Midbrain (tissue), 1 donor: ENCODE results near the gene PCNT.
"Not testable (repeated sequence)": the region's sequence is repeated elsewhere in the genome, so short reads cannot be mapped to it uniquely, and the experiment has no call there.

Experiments
- DNase-seq: peaks from one replicate; lab custom pipeline; 2025; lab: John Stamatoyannopoulos, UW

The PCNT gene

DNA sequence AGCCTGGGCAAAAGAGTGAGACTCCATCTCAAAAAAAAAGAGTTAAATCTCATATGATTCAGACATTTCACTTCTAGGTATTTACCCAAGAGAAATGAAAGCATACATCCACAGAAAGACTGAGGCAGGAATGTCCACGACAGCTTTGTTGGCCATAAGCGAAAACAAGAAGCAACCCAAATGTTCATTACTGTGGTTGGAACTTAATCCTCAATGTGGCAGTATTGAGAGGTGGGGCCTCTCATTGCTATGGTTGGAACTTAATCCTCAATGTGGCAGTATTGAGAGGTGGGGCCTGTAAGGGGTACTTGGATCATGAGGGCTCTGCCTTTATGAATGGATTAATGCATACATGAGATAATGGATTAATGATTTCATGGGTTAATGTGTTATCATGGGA lies 15.5 kb upstream of the PCNT start:
- DNase-seq: no peak

GRCh38 chr21:46310260-46310659 lies 13.7 kb upstream of the PCNT start:
- not testable (repeated sequence) for DNase-seq

DNA sequence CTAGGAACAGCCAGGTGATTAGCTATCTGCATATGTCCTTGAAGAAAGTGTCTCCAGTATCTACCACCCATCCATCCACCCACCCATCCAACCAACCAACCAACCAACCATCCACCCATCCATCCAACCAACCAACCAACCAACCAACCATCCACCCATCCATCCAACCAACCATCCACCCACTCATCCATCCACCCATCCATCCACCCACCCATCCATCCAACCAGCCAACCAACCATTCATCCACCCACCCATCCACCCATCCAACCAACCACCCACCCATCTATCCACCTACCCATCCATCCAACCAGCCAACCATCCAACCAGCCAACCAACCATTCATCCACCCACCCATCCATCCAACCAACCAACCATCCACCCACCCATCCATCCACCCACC lies 12.4 kb upstream of the PCNT start:
- DNase-seq: no peak

GRCh38 chr21:46312949-46313348 lies 11.0 kb upstream of the PCNT start:
- DNase-seq: no peak

GRCh38 chr21:46314441-46315020 lies 9.4 kb upstream of the PCNT start:
- DNase-seq: no peak

DNA sequence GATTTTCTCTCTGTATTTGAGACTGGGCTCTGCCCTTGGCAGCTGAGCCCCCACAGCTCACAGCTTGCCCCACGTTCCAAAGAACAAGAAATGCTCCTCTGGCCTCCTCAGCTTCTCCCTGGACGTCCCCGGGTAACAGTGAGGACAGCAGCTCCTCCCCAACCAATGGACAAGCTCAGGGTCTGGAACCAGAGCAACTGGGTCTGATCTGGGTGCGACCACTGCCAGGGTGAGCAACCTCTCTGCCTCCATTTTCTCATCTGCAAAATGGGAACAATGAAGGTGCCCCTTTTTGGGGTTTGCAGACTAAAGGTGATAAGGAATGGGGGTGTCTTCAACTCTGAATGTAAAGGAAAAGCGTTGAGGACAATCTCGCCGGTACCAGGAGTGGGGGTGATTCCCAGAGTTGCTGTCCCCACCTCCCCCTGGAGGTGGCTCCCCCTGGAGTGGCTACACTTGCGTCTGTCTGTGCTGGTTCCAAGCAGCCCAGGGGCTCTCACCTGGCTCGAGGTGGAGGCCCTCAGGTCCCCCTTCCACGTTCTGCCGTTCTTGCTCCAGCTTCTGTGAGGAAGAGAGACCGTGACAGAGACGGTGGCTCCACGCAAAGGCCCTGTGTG lies 7.1 kb upstream of the PCNT start:
- no peak for DNase-seq

DNA sequence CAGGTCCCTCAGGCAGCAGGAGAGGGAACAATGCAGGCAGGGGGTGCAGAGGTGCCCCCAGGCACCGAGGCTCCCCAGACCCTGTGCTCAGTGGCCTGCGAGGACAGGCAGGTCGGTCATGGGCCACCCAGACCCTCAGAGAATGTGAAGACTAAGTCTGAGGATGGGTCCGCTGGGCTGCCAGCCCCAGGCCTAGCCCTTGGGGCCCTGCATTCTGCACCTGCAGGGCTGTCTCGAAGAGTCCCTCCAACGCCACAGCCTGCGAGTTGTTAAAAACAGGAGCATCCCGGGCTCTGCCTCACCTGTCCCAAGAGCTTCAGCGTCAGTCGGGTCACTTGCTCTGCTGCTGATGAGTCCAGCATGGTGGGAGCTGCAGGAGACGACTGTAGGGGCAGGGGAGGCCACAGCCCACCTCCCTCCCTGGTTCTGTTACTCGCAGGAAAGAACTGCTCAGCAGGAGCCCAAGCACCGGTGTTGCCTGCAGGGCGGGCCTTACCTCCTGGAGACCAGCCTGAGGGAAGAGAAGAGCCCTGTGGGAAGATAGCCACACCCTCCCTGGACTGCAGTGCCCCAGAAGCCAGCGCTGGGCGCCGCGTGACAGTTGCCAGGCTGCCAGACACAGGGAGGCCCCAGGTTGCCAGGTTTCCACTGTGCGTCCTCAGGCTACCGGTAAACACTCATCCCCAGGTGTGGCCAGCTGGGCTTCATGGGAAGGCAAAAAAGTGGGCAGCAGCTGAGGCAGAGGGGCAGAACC lies 6.1 kb upstream of the PCNT start:
- no peak for DNase-seq

DNA sequence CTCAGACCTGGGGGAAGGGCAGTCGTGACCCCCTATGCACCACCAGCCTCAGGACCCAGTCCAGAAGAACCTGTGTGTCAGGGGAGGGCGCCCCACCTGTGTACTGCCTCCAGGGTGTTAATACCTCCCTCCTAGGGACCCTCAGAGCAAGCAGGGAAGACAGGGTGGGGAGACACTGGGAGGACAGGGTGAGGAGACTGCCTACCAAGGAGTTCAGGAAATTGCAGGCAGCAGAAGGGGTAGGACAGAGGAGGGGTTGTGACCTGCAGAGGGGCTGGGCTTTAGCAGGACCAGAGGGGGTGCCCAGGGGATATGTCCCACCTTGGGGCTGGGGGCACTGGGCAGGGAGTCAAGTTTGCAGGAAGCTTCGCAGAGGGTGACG lies 5.5 kb upstream of the PCNT start:
- no peak for DNase-seq

- no peak for DNase-seq
Observed at GRCh38 chr21:46319186-46319585, 4.8 kb upstream of the PCNT start.

DNA sequence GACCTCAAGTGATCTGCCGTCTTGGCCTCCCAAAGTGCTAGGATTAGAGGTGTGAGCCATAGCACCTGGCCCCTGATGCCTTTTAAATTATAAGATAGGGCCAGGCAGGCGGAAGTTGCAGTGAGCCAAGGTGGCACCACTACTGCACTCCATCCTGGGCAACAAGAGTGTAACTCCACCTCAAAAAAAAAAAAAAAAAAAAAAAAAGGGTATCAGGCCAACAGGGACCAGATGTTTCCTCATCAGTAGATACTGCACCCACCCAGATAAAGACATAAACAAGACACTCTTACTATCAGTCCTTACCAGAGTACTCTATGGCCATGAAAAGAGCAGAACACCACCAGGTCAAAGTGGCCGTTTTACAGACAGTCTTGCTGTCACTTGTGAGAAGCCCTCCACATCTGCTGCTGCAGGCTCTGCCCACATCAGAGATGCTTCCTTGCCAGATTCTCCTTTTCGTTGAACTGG lies 3.6 kb upstream of the PCNT start:
- DNase-seq: no peak

DNA sequence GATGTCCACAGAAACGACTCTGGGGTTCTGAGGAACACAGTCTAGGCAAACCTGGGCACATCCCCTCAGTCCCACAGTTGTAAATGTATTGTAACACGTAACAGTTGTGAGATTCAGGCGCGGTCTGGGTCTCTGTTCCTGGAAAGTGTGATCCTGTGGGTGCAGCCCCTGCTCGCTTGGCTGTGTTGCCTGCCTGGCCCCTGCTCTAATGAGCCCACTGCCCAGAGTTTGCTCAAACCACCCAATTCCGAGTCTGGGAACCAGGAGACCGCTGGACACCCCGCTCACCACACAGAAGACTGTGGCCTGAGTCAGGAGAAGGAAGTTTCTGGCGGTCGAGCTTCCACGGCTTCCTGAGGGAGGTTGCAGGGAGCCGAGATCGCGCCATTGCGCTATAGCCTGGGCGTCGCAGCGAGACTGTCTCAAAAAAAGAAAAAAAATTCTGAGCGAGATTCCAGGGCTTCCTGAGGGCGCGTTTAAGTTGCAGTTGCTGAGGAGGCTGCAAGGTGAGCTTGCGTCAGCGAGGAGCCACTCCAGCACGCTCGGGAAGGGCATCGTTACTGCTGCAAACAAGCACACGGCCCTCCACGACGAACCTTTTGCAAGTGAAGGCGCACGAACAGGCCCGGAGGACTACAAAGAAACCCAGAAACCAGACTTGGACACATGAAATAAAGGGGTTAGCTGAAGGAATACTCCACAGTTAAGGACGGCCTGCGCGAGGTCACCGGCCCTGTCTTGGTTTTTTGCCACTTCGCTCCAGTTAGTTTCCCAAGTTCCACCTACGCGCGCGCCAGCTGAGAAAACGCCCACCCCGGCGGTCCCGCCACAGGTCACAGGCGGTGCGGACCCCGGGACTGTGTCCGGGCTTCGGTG lies 1.4 kb upstream of the PCNT start:
- DNase-seq: no peak

DNA sequence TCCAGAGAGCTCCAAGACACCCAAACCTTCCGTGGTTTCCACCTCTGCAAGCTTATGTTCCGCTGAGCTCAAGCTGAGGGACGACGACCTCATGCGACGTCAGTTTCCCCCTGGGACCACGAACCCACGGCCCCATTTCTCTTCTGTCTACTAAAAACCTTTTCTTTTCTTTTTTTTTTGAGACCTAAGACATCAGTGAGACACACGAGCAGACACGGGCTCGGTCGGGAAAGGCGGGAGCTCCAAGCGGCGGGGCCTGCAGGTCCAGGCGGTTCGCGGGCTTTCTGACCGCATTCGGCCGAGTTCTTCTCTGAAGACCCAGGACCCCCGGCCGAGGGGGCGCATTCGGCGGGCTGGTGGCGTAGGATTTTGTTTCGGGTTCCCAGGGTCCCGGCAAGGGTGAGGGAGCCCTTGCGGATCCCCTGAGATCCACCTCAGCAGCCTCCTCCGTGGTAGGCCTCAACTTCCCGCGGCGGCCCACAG lies 688 bp upstream of the PCNT start:
- no peak for DNase-seq

GRCh38 chr21:46324390-46325072 lies 575 bp downstream of the PCNT start:
- DNase-seq: peak; percentile 89

GRCh38 chr21:46325073-46325912 lies 1.3 kb downstream of the PCNT start:
- DNase-seq: no peak

DNA sequence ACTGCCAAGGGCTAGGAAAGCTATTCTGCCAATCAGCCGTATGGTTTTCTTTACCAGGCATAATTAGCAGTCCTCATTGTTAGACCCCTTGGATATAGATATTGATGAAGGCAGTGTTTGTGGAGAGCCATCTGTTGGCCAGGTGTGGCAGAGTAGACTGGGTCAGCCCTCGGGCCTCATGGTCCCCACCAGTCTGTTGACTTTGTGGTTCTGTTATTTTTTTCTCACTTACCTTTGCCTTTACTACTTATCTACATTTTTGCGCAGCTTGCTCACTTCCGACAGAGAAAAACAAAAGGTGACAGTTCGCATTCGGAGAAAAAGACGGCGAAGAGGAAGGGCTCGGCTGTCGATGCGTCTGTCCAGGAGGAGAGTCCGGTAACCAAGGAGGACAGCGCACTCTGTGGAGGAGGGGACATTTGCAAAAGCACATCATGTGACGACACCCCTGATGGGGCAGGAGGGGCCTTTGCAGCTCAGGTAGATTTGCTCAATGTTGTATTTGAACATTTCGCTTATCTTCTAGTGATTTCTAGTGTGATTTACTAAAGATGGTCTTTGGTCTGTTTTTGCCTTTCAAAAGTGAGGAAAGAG lies 2.3 kb downstream of the PCNT start:
- DNase-seq: no peak

GRCh38 chr21:46327711-46328110 lies 3.8 kb downstream of the PCNT start:
- DNase-seq: no peak

- DNase-seq: no peak
Observed at GRCh38 chr21:46328151-46328550, 4.2 kb downstream of the PCNT start.

GRCh38 chr21:46329796-46330195 lies 5.8 kb downstream of the PCNT start:
- DNase-seq: no peak

GRCh38 chr21:46334351-46335140 lies 10.6 kb downstream of the PCNT start:
- no peak for DNase-seq

GRCh38 chr21:46336603-46337002 lies 12.6 kb downstream of the PCNT start:
- no peak for DNase-seq
